Gastroesophageal sphincter (tissue), 4 donors: ENCODE results near the gene USP6. TPM values are rescaled to one million over a fixed set of nuclear protein-coding genes. Genes with fewer than 3 reads are reported as not detected.

ENCODE experiments used
- ATAC-seq: fragments of 150-250 bp; one replicate; pipeline ENCODE4 v1.9.1; 2016; ENCODE audit warnings: mild to moderate bottlenecking, moderate library complexity
- H3K27ac ChIP-seq, 4 donors: fragments of 200-600 bp; sonication (generic) in 3 of 4; 1 replicate in 3 of 4; 2 replicates in 1 of 4; pipeline ENCODE4 v1.5.1; 2016 to 2019
- H3K27me3 ChIP-seq: fragments of 200-600 bp; sonication (generic); one replicate; pipeline ENCODE4 v1.5.1; 2019
- H3K36me3 ChIP-seq, 2 donors: fragments of 200-600 bp; sonication (generic); one replicate each; pipeline ENCODE4 v1.5.1; 2019; ENCODE audit warnings: control low read depth in 1 of 2
- H3K4me1 ChIP-seq, 3 donors: fragments of 200-600 bp; sonication (generic); 1 replicate in 2 of 3; 2 replicates in 1 of 3; pipeline ENCODE4 v1.5.1; 2016 to 2019; ENCODE audit warnings: control low read depth in 2 of 3
- H3K4me3 ChIP-seq, 2 donors: fragments of 200-600 bp; sonication (generic); one replicate each; pipeline ENCODE4 v1.5.1; 2019; ENCODE audit warnings: mild to moderate bottlenecking in 1 of 2, moderate library complexity in 1 of 2
- H3K9me3 ChIP-seq, 3 donors: fragments of 200-600 bp; sonication (generic); one replicate each; pipeline ENCODE4 v1.5.1; 2017 to 2019; ENCODE audit warnings: control low read depth in 2 of 3
- EP300 ChIP-seq: sonication (generic); formaldehyde crosslinking; IDR thresholded peaks from one replicate; pipeline ENCODE4 v1.6.1; 2017; ENCODE audit warnings: antibody characterized with exemption, mild to moderate bottlenecking
- POLR2A ChIP-seq, 2 donors: fragments of 450-650 bp; IDR thresholded peaks; one replicate each; pipeline ENCODE4 v1.6.1; 2017; ENCODE audit warnings: antibody characterized with exemption in 2 of 2, mild to moderate bottlenecking in 2 of 2, moderate library complexity in 1 of 2
- POLR2AphosphoS5 ChIP-seq: sonication (generic); formaldehyde crosslinking; IDR thresholded peaks from one replicate; pipeline ENCODE4 v1.6.1; 2017; ENCODE audit warnings: antibody characterized with exemption
- WGBS, 2 donors: methylation state at CpG; one replicate each; pipeline ENCODE4 v1.1.5; 2018; ENCODE audit warnings: low coverage in 1 of 2; 5-methylcytosine and 5-hydroxymethylcytosine counted together
- total RNA-seq, 4 donors: library from RNA; depleted of rRNA; stranded (reverse); fragments of >200 nt; gene quantifications; one replicate each; pipeline ENCODE4 v1.1.0, GENCODE V29; 2016
- TF ChIP-seq, protein P1 (sequence below), 4 experiments: fragments of 200-600 bp in 2 of 4; fragments of 450-650 bp in 2 of 4; sonication (generic) in 1 of 4; IDR thresholded peaks; one replicate each; pipeline ENCODE4 v1.5.1; 2017 to 2019; ENCODE audit warnings: antibody characterized with exemption in 4 of 4, mild to moderate bottlenecking in 2 of 4, moderate library complexity in 2 of 4

Gene USP6
- total RNA-seq, 4 donors from 2014 or later, result 0.07 to 6.1 (median 0.20) TPM

DNA sequence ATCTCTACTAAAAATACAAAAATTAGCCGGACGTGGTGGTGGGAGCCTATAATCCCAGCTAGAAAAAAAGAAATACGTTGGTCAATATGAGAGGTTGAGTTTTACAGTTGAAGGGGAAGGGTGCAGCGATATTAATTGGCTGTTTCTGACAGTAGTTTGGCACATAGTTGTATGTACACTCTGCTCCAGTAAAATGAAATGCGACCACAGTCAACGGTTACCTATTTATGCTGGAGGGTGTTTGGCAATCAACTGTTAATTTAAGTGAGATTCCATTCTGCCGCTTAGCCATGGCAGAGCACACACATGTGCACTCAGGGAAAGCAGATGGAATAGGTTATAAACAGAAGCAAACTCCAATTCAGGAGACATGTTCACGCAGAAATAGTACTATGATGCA is 85.2 kb downstream of the USP6 start:
- 88 to 91% methylated on average over 8 of the region's 8 CpGs for WGBS, 2 donors
- ATAC-seq, result no peak
- H3K36me3 ChIP-seq, result peaks cover 0 to 9% of the 10 kb centered on the region in 2 donors
- no peak overlapping the region for H3K27ac ChIP-seq
- H3K9me3 ChIP-seq, result no peaks in the 10 kb centered on the region
- no peaks in the 10 kb centered on the region for H3K27me3 ChIP-seq
- no peak overlapping the region for H3K4me3 ChIP-seq
- no peaks in the 10 kb centered on the region for H3K4me1 ChIP-seq
- TF ChIP-seq EP300, result no peak
- no peak for TF ChIP-seq POLR2AphosphoS5
- TF ChIP-seq, protein P1, sequence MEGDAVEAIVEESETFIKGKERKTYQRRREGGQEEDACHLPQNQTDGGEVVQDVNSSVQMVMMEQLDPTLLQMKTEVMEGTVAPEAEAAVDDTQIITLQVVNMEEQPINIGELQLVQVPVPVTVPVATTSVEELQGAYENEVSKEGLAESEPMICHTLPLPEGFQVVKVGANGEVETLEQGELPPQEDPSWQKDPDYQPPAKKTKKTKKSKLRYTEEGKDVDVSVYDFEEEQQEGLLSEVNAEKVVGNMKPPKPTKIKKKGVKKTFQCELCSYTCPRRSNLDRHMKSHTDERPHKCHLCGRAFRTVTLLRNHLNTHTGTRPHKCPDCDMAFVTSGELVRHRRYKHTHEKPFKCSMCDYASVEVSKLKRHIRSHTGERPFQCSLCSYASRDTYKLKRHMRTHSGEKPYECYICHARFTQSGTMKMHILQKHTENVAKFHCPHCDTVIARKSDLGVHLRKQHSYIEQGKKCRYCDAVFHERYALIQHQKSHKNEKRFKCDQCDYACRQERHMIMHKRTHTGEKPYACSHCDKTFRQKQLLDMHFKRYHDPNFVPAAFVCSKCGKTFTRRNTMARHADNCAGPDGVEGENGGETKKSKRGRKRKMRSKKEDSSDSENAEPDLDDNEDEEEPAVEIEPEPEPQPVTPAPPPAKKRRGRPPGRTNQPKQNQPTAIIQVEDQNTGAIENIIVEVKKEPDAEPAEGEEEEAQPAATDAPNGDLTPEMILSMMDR (IDR thresholded peaks at IDR 0.05), result no peak
- no peak for TF ChIP-seq POLR2A (IDR thresholded peaks at IDR 0.05)

DNA sequence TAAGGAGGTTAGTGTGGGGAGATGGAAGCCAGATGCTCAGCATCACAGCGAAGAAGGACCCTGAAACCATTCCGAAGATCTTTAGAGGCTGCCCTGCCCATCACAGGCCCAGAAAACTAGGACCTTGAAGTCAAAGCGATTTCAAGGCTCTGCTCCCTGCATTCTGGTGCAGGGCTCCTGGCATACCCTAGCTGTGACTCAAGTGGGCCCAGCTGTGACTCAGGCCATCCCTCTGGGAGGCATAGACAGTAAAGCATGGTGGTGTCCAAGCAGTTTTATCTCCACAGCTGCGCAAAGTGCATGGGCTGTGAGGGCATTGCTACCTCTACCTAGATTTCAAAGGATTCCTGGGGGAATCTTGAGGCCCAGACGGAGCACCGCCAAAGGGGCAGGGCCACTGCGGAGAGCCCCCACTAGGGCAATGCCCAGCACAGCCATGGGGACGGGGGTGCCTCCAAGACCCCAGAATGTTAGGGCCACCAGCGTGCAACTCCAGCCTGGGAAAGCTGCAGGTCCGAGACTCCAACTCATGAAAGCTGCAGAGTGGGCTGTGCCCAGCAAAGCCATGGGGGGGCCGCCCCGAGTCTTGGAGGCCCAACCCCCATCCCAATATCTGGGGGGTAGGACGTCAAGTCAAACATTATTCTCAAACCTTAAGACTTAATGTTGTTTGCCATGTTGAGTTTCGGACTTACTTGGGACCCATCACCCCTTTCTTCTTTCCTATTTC is 87.5 kb downstream of the USP6 start:
- TF ChIP-seq, protein P1 (IDR thresholded peaks at IDR 0.05), result no peak
- TF ChIP-seq POLR2A (IDR thresholded peaks at IDR 0.05) (no peak), POLR2AphosphoS5 (no peak), EP300 (no peak)
- Histone ChIP-seq H3K27me3 (no peaks in the 10 kb centered on the region), H3K4me1 (no peaks in the 10 kb centered on the region), H3K4me3 (no peak overlapping the region), H3K27ac (no peak overlapping the region), H3K9me3 (no peaks in the 10 kb centered on the region), H3K36me3 (peaks cover 0 to 9% of the 10 kb centered on the region in 2 donors)
- 86 to 88% methylated on average over 6 of the region's 14 CpGs for WGBS, 2 donors
- no peak for ATAC-seq

DNA sequence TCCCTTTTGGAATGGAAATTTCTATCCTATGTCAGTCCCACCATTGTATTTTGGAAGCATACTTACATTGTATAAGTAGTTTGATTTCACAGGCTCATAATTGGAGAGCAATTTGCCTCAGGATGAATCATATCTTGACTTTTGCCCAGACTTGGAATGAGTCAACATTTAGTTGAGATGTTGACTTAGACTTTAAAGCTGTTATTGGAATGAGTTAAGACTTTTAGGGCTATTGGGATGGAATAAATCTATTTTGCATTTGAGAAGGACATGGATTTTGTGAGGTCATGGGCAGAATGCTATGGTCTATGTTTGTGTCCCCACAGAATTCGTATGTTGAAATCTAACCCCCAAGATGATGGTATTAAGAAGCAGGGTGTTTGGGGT is 88.1 kb downstream of the USP6 start:
- Histone ChIP-seq H3K36me3 (peaks cover 0 to 9% of the 10 kb centered on the region in 2 donors), H3K27me3 (no peaks in the 10 kb centered on the region), H3K4me3 (no peak overlapping the region), H3K4me1 (no peaks in the 10 kb centered on the region), H3K27ac (no peak overlapping the region), H3K9me3 (no peaks in the 10 kb centered on the region)
- 100% methylated on average over 1 of the region's 1 CpG for WGBS, 2 donors
- no peak for ATAC-seq
- TF ChIP-seq POLR2A (IDR thresholded peaks at IDR 0.05) (no peak), POLR2AphosphoS5 (no peak), EP300 (no peak)
- TF ChIP-seq, protein P1 (IDR thresholded peaks at IDR 0.05), result no peak

DNA sequence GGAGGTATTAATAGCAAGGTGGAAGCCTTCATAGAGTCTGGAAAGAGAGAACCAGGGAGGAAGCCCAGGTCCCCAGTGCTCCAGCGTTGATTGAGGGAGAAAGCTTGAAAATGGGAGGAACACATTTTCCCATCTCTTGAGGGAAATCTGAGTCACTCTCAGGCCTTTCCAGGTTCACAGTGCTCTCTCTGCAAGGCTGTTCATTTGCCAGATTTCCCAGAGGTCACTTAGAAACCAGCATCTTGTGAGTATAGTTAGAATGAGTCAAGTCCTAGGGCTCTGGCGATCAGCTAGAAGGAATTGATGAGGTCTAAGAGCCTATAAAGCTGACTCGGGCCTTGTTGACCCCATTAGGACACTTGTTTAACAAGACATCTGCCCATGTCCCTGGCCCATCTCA is 93.6 kb downstream of the USP6 start:
- H3K36me3 ChIP-seq, result peaks cover 0 to 40% of the 10 kb centered on the region in 2 donors
- no peak overlapping the region for H3K27ac ChIP-seq
- TF ChIP-seq EP300 (no peak), POLR2A (IDR thresholded peaks at IDR 0.05) (no peak), POLR2AphosphoS5 (no peak)
- TF ChIP-seq, protein P1 (IDR thresholded peaks at IDR 0.05), result no peak
- H3K4me3 ChIP-seq, result no peak overlapping the region
- H3K4me1 ChIP-seq, result no peaks in the 10 kb centered on the region
- WGBS, 2 donors, result 75 to 85% methylated on average over 2 to 3 of the region's 3 CpGs
- no peak for ATAC-seq
- H3K27me3 ChIP-seq, result no peaks in the 10 kb centered on the region
- no peaks in the 10 kb centered on the region for H3K9me3 ChIP-seq

DNA sequence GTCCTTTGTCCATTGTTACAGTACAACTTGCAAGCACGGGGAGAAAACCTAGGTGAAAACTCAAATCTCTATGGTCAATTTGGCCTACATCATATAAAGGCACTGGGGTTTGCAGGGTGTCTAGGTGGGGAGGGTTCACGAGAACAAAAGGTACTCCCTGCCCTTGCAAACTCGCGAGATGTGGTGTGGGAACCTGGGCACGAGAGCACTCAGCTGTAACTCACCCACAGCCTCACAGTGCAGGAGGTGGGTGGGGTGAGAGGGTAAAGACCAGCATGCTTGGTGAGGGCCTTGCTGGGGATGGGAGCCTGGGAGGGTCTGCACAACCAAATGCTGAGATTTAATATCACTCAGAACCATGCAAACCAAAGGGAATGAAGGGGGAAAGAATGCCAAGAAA is 94.3 kb downstream of the USP6 start:
- H3K36me3 ChIP-seq, result peaks cover 0 to 47% of the 10 kb centered on the region in 2 donors
- no peaks in the 10 kb centered on the region for H3K27me3 ChIP-seq
- TF ChIP-seq, protein P1 (IDR thresholded peaks at IDR 0.05), result no peak
- TF ChIP-seq POLR2A (IDR thresholded peaks at IDR 0.05), result no peak
- TF ChIP-seq EP300, result no peak
- no peak for TF ChIP-seq POLR2AphosphoS5
- no peak overlapping the region for H3K27ac ChIP-seq
- no peak overlapping the region for H3K4me3 ChIP-seq
- H3K9me3 ChIP-seq, result no peaks in the 10 kb centered on the region
- no peak for ATAC-seq
- no peaks in the 10 kb centered on the region for H3K4me1 ChIP-seq
- 91 to 100% methylated on average over 4 to 5 of the region's 5 CpGs for WGBS, 2 donors
